ENCODE measurements around the gene ARF4. TPM values are rescaled to one million over a fixed set of nuclear protein-coding genes. Genes with fewer than 3 reads are reported as not detected.

ARF4 gene
- total RNA-seq, 1 experiment from 2014 or later: 183 TPM

Small RNA genes lying within 50 kb of the gene (small RNA-seq; reads per million reads assigned to genes)
- 0 reads per million in 2 experiments for gene RNU6-108P
- gene RNU6-483P: 0 reads per million in 2 experiments
- 0 to 0.12 reads per million in 2 experiments for gene RNU6ATAC26P

Other genes starting within 250 kb of the ARF4 start
- not detected in 2 replicates for gene DNAH12, start 53.0 kb downstream of the ARF4 start, total RNA-seq (2014; rRNA removed; shearing (Covaris generic))
- 14.0 TPM in 2 replicates for gene PDE12, start 41.1 kb downstream of the ARF4 start, total RNA-seq (2014; rRNA removed; shearing (Covaris generic))
- 32.1 and 37.1 TPM in 2 replicates for gene DENND6A, start 95.7 kb upstream of the ARF4 start, total RNA-seq (2014; rRNA removed; shearing (Covaris generic))
- gene SLMAP, start 159.0 kb upstream of the ARF4 start, total RNA-seq (2014; rRNA removed; shearing (Covaris generic)): 39.3 and 39.9 TPM in 2 replicates